ENCODE results near the gene PARL.

Gene PARL

GRCh38 chr3:183817639-183818038 lies 67.0 kb downstream of the PARL start:
- no peak for DNase-seq (ENCODE audit: low spot score)

GRCh38 chr3:183816681-183817510 lies 67.8 kb downstream of the PARL start:
- DNase-seq (ENCODE audit: low spot score): no peak

GRCh38 chr3:183815951-183816475 lies 68.7 kb downstream of the PARL start:
- DNase-seq (ENCODE audit: low spot score): no peak

GRCh38 chr3:183815563-183815940 lies 69.1 kb downstream of the PARL start:
- no peak for DNase-seq (ENCODE audit: low spot score)

- no peak for DNase-seq (ENCODE audit: low spot score)
These were observed 70.4 kb downstream of the PARL start for GRCh38 chr3:183814240-183814639.

GRCh38 chr3:183812761-183813445 lies 71.8 kb downstream of the PARL start:
- no peak for DNase-seq (ENCODE audit: low spot score)

- DNase-seq (ENCODE audit: low spot score): no peak
These were observed 73.0 kb downstream of the PARL start for GRCh38 chr3:183811638-183812037.

- no peak for DNase-seq (ENCODE audit: low spot score)
These were observed 73.8 kb downstream of the PARL start for GRCh38 chr3:183810643-183811594.

GRCh38 chr3:183809270-183809669 lies 75.4 kb downstream of the PARL start:
- no peak for DNase-seq (ENCODE audit: low spot score)

- no peak for DNase-seq (ENCODE audit: low spot score)
These were observed 76.3 kb downstream of the PARL start for GRCh38 chr3:183808355-183808754.

- DNase-seq (ENCODE audit: low spot score): no peak
These were observed 76.8 kb downstream of the PARL start for GRCh38 chr3:183807881-183808280.

- DNase-seq (ENCODE audit: low spot score): no peak
These were observed 77.4 kb downstream of the PARL start for GRCh38 chr3:183807209-183807728.

- no peak for DNase-seq (ENCODE audit: low spot score)
These were observed 81.7 kb downstream of the PARL start for GRCh38 chr3:183802989-183803388.

GRCh38 chr3:183801601-183802000 lies 83.1 kb downstream of the PARL start:
- no peak for DNase-seq (ENCODE audit: low spot score)

- no peak for DNase-seq (ENCODE audit: low spot score)
These were observed 84.3 kb downstream of the PARL start for GRCh38 chr3:183800243-183800863.

GRCh38 chr3:183799461-183799860 lies 85.2 kb downstream of the PARL start:
- no peak for DNase-seq (ENCODE audit: low spot score)

GRCh38 chr3:183797996-183798395 lies 86.7 kb downstream of the PARL start:
- DNase-seq (ENCODE audit: low spot score): no peak

- no peak for DNase-seq (ENCODE audit: low spot score)
These were observed 88.3 kb downstream of the PARL start for GRCh38 chr3:183796372-183796771.

- DNase-seq (ENCODE audit: low spot score): no peak
These were observed 90.2 kb downstream of the PARL start for GRCh38 chr3:183794452-183794851.

- DNase-seq (ENCODE audit: low spot score): no peak
These were observed 91.7 kb downstream of the PARL start for GRCh38 chr3:183792976-183793375.

GRCh38 chr3:183790700-183791099 lies 94.0 kb downstream of the PARL start:
- no peak for DNase-seq (ENCODE audit: low spot score)

Data from activated CD4-positive, alpha-beta T cell treated with anti-CD3 and anti-CD28 coated beads, Interleukin-2, Interleukin-4, amounts not matched to agents 100 ng/mL and 50 ng/mL, durations not matched to agents 16 hours and 8 hours (primary cell).